Measurements from ENCODE around the gene CLCN6. TPM values are rescaled to one million over a fixed set of nuclear protein-coding genes. Genes with fewer than 3 reads are reported as not detected.

Gene CLCN6
- polyA plus RNA-seq, 3 donors, result 3.8 to 37.1 (median 4.2) TPM

DNA sequence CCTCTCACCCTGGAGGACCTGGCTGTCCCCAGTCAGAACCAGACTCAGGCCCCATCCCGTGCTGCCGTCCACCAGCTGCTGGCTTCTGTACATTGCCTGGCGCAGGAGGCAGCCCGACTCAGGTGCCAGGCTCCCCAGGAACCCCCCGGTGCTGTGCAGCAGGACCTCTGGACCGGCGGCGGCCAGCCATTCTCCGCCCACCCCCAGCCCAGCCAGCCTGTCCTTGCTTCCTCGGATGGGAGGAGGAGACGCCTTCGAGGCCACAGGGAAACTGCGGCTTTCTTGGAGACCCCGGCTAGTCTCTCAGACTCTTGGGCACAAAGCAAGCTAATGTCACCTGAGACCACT is 39.6 kb upstream of the CLCN6 start:
- Histone ChIP-seq H3K4me3 (replicated peaks in 1 of 3; ENCODE audit: low read depth in 2 of 3, low read length in 3 of 3) (no peak overlapping the region), H3K79me2 (ENCODE audit: insufficient read depth, low read length) (no peaks in the 10 kb centered on the region), H3K4me2 (replicated peaks; ENCODE audit: extremely low read depth, low read length, poor library complexity, severe bottlenecking) (no peak overlapping the region), H3K4me1 (ENCODE audit: control insufficient read depth in 1 of 2, insufficient read depth in 2 of 2, low read length in 2 of 2) (peaks cover 5 to 11% of the 10 kb centered on the region in 2 donors), H3K27me3 (ENCODE audit: control insufficient read depth in 2 of 2, insufficient read depth in 2 of 2, low read length in 2 of 2) (peaks cover 0 to 15% of the 10 kb centered on the region in 2 donors), H3K9me3 (replicated peaks in 1 of 2; ENCODE audit: control insufficient read depth in 1 of 2, insufficient read depth in 1 of 2, low read length in 2 of 2) (no peaks in the 10 kb centered on the region), H3K27ac (ENCODE audit: low read depth in 1 of 2, low read length in 2 of 2) (no peak overlapping the region), H4K20me1 (ENCODE audit: insufficient read depth, low read length) (no peaks in the 10 kb centered on the region), H3K36me3 (replicated peaks in 1 of 2; ENCODE audit: control insufficient read depth in 1 of 2, insufficient read depth in 2 of 2, low read length in 2 of 2) (no peaks in the 10 kb centered on the region), H3K9ac (ENCODE audit: insufficient read depth, low read length, poor library complexity, severe bottlenecking) (no peak overlapping the region), H2AFZ (ENCODE audit: insufficient read depth, low read depth, low read length, poor library complexity, severe bottlenecking) (no peak overlapping the region)
- peaks cover 0 to 2% (median 0%) of the 10 kb centered on the region in 7 donors for H3K9me3 Mint-ChIP-seq
- no peaks in the 10 kb centered on the region for H3K36me3 Mint-ChIP-seq
- H3K27me3 Mint-ChIP-seq (ENCODE audit: low read depth in 3 of 3), result peaks cover 11 to 20% (median 18%) of the 10 kb centered on the region in 3 donors
- H3K4me3 Mint-ChIP-seq, result no peak overlapping the region
- TF ChIP-seq, protein P1, sequence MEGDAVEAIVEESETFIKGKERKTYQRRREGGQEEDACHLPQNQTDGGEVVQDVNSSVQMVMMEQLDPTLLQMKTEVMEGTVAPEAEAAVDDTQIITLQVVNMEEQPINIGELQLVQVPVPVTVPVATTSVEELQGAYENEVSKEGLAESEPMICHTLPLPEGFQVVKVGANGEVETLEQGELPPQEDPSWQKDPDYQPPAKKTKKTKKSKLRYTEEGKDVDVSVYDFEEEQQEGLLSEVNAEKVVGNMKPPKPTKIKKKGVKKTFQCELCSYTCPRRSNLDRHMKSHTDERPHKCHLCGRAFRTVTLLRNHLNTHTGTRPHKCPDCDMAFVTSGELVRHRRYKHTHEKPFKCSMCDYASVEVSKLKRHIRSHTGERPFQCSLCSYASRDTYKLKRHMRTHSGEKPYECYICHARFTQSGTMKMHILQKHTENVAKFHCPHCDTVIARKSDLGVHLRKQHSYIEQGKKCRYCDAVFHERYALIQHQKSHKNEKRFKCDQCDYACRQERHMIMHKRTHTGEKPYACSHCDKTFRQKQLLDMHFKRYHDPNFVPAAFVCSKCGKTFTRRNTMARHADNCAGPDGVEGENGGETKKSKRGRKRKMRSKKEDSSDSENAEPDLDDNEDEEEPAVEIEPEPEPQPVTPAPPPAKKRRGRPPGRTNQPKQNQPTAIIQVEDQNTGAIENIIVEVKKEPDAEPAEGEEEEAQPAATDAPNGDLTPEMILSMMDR (IDR thresholded peaks at IDR 0.05), result no peak
- intact Hi-C loops (cut with micrococcal nuclease), result no loop called here
- DNase-seq, result no peak
- 89% methylated on average over 14 of the region's 14 CpGs for WGBS (ENCODE audit: insufficient coverage)
- no peak overlapping the region for H3K27ac Mint-ChIP-seq
- H3K4me1 Mint-ChIP-seq, result peaks cover 9% of the 10 kb centered on the region

DNA sequence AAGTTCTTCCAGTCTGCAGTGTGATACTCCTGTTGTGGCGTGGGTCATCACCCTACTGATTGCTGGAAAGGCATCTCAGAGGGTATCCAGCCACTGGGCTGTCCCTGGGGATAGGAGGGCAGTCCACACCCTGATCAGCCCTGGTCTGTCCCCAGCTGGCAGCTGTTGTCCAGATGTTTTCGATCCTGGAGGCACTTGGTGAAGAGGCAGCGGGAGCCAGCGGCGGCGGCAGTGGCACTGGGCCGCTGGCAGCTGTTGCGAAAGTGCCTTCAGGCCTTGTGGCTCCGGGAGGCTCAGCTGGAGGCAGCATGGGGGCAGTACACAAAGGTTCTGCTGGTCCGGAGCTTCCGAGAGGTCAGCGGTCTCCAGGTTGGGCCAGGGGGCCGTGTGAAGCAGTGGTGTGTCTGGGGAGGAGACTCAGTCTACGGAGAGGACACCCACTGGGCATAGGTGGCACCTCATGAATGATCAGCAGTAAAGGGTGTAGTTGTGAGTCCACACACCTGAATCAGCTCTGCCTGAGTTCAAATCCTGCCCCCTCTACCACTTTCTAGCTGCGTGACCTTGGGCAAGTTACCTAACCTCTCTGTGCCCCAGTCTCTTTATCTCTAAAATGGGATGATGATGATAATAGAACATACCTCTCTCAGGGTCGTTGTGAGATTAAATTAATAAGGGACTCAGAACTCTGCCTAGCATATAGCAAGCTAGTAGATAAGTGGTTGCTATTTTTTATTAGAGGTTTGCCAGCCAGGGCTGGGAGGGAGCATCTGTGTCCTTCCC is 37.9 kb upstream of the CLCN6 start:
- intact Hi-C loops (cut with micrococcal nuclease), result no loop called here
- Histone ChIP-seq H3K4me1 (ENCODE audit: control insufficient read depth in 1 of 2, insufficient read depth in 2 of 2, low read length in 2 of 2) (peaks cover 4 to 10% of the 10 kb centered on the region in 2 donors), H3K27me3 (ENCODE audit: control insufficient read depth in 2 of 2, insufficient read depth in 2 of 2, low read length in 2 of 2) (no peaks in the 10 kb centered on the region), H3K9ac (ENCODE audit: insufficient read depth, low read length, poor library complexity, severe bottlenecking) (no peak overlapping the region), H3K79me2 (ENCODE audit: insufficient read depth, low read length) (no peaks in the 10 kb centered on the region), H4K20me1 (ENCODE audit: insufficient read depth, low read length) (no peaks in the 10 kb centered on the region), H3K4me2 (replicated peaks; ENCODE audit: extremely low read depth, low read length, poor library complexity, severe bottlenecking) (no peak overlapping the region), H3K4me3 (replicated peaks in 1 of 3; ENCODE audit: low read depth in 2 of 3, low read length in 3 of 3) (no peak overlapping the region), H3K9me3 (replicated peaks in 1 of 2; ENCODE audit: control insufficient read depth in 1 of 2, insufficient read depth in 1 of 2, low read length in 2 of 2) (no peaks in the 10 kb centered on the region), H3K36me3 (replicated peaks in 1 of 2; ENCODE audit: control insufficient read depth in 1 of 2, insufficient read depth in 2 of 2, low read length in 2 of 2) (no peaks in the 10 kb centered on the region), H2AFZ (ENCODE audit: insufficient read depth, low read depth, low read length, poor library complexity, severe bottlenecking) (no peak overlapping the region), H3K27ac (ENCODE audit: low read depth in 1 of 2, low read length in 2 of 2) (no peak overlapping the region)
- H3K4me3 Mint-ChIP-seq, result no peak overlapping the region
- whole genome bisulfite sequencing (ENCODE audit: insufficient coverage), result 49% methylated on average over 8 of the region's 16 CpGs
- H3K27me3 Mint-ChIP-seq (ENCODE audit: low read depth in 3 of 3), result peaks cover 3 to 5% (median 4%) of the 10 kb centered on the region in 3 donors
- no peak for DNase-seq
- TF ChIP-seq, protein P1 (IDR thresholded peaks at IDR 0.05), result no peak
- H3K4me1 Mint-ChIP-seq, result peaks cover 6% of the 10 kb centered on the region
- no peak overlapping the region for H3K27ac Mint-ChIP-seq
- H3K9me3 Mint-ChIP-seq, result no peaks in the 10 kb centered on the region
- H3K36me3 Mint-ChIP-seq, result no peaks in the 10 kb centered on the region

Measured in CD14-positive monocyte (primary cell).